Osteocyte (in vitro differentiated cells): ENCODE results near the gene RPTOR. TPM values are rescaled to one million over a fixed set of nuclear protein-coding genes. Genes with fewer than 3 reads are reported as not detected.
A peak's percentile ranks its signal among the peaks of the same experiment; 100 is the strongest.

Experiments used
- DNase-seq: peaks from one replicate; pipeline ENCODE4 v3.0.0; 2021; ENCODE audit warnings: mixed read lengths; ENCODE audit not compliant: unreplicated experiment; ENCODE audit errors: extremely low spot score
- H3K27ac Mint-ChIP-seq: one replicate; pipeline ENCODE4 v1.8.0; 2021; ENCODE audit warnings: mild to moderate bottlenecking, mixed read lengths; ENCODE audit not compliant: unreplicated experiment
- H3K27me3 Mint-ChIP-seq: one replicate; pipeline ENCODE4 v1.8.0; 2021; ENCODE audit warnings: mixed read lengths; ENCODE audit not compliant: unreplicated experiment
- H3K36me3 Mint-ChIP-seq: one replicate; pipeline ENCODE4 v1.8.0; 2021; ENCODE audit warnings: mixed read lengths; ENCODE audit not compliant: unreplicated experiment
- H3K4me1 Mint-ChIP-seq: one replicate; pipeline ENCODE4 v1.8.0; 2021; ENCODE audit warnings: mixed read lengths; ENCODE audit not compliant: unreplicated experiment
- H3K4me3 Mint-ChIP-seq: one replicate; pipeline ENCODE4 v1.8.0; 2021; ENCODE audit warnings: mild to moderate bottlenecking, moderate library complexity, mixed read lengths; ENCODE audit not compliant: unreplicated experiment
- H3K9me3 Mint-ChIP-seq: one replicate; pipeline ENCODE4 v1.8.0; 2021; ENCODE audit warnings: mixed read lengths; ENCODE audit not compliant: unreplicated experiment
- CTCF ChIP-seq: fragments of 200-600 bp; sonication (generic); IDR thresholded peaks from 2 replicates; pipeline ENCODE4 v1.5.0; 2021; ENCODE audit warnings: antibody characterized with exemption, mild to moderate bottlenecking, moderate library complexity
- total RNA-seq: library from RNA; stranded (reverse); gene quantifications from 2 replicates; pipeline ENCODE4 v1.2.1, GENCODE V29; 2021

Gene RPTOR
- total RNA-seq, 1 donor from 2014 or later, result 36.0 TPM

- Mint-ChIP-seq H3K9me3 (no peaks in the 10 kb centered on the region), H3K27ac (no peak overlapping the region), H3K4me1 (peaks cover 12% of the 10 kb centered on the region), H3K36me3 (peaks cover 6% of the 10 kb centered on the region), H3K4me3 (peak overlapping the region; percentile 55), H3K27me3 (peaks cover 41% of the 10 kb centered on the region)
- TF ChIP-seq CTCF, result no peak
- DNase-seq, result no peak
These were observed 458.0 kb downstream of the RPTOR start for GRCh38 chr17:81002409-81003361.

- no peak for TF ChIP-seq CTCF
- DNase-seq, result no peak
- peak overlapping the region; percentile 55 for H3K4me3 Mint-ChIP-seq
- H3K9me3 Mint-ChIP-seq, result no peaks in the 10 kb centered on the region
- no peak overlapping the region for H3K27ac Mint-ChIP-seq
- H3K4me1 Mint-ChIP-seq, result peaks cover 12% of the 10 kb centered on the region
- peaks cover 4% of the 10 kb centered on the region for H3K36me3 Mint-ChIP-seq
- H3K27me3 Mint-ChIP-seq, result peaks cover 43% of the 10 kb centered on the region
These were observed 459.3 kb downstream of the RPTOR start for GRCh38 chr17:81003711-81004475.

GRCh38 chr17:81006891-81007290 is 462.3 kb downstream of the RPTOR start:
- no peak overlapping the region for H3K4me3 Mint-ChIP-seq
- H3K36me3 Mint-ChIP-seq, result peaks cover 4% of the 10 kb centered on the region
- peaks cover 6% of the 10 kb centered on the region for H3K9me3 Mint-ChIP-seq
- no peak for DNase-seq
- TF ChIP-seq CTCF, result no peak
- peaks cover 11% of the 10 kb centered on the region for H3K4me1 Mint-ChIP-seq
- H3K27ac Mint-ChIP-seq, result no peak overlapping the region
- peaks cover 40% of the 10 kb centered on the region for H3K27me3 Mint-ChIP-seq

GRCh38 chr17:81008140-81008539 is 463.5 kb downstream of the RPTOR start:
- Mint-ChIP-seq H3K27me3 (peaks cover 32% of the 10 kb centered on the region), H3K4me1 (peaks cover 11% of the 10 kb centered on the region), H3K9me3 (peaks cover 6% of the 10 kb centered on the region), H3K36me3 (peaks cover 4% of the 10 kb centered on the region), H3K27ac (no peak overlapping the region), H3K4me3 (no peak overlapping the region)
- DNase-seq, result no peak
- no peak for TF ChIP-seq CTCF

- H3K4me3 Mint-ChIP-seq, result no peak overlapping the region
- DNase-seq, result no peak
- no peak overlapping the region for H3K27ac Mint-ChIP-seq
- H3K27me3 Mint-ChIP-seq, result peaks cover 26% of the 10 kb centered on the region
- peaks cover 6% of the 10 kb centered on the region for H3K9me3 Mint-ChIP-seq
- H3K4me1 Mint-ChIP-seq, result peaks cover 5% of the 10 kb centered on the region
- peaks cover 4% of the 10 kb centered on the region for H3K36me3 Mint-ChIP-seq
- no peak for TF ChIP-seq CTCF
These were observed 464.5 kb downstream of the RPTOR start for GRCh38 chr17:81009136-81009535.
